Sigmoid colon (tissue), 7 donors: ENCODE measurements around the gene APOBEC3F. TPM values are rescaled to one million over a fixed set of nuclear protein-coding genes. Genes with fewer than 3 reads are reported as not detected.
"Not testable (repeated sequence)": the region's sequence is repeated elsewhere in the genome, so short reads cannot be mapped to it uniquely, and the experiment has no call there.

ENCODE experiments used
- DNase-seq: peaks from one replicate; pipeline ENCODE4 v3.0.0-alpha.2; 2019
- H3K27ac ChIP-seq, 4 donors: fragments of 200-600 bp; sonication (generic); one replicate each; pipeline ENCODE4 v1.5.1; 2016 to 2019; ENCODE audit warnings: mild to moderate bottlenecking in 1 of 4
- H3K27me3 ChIP-seq, 3 donors: fragments of 200-600 bp; sonication (generic); one replicate each; pipeline ENCODE4 v1.5.1; 2019; ENCODE audit warnings: mild to moderate bottlenecking in 1 of 3
- H3K36me3 ChIP-seq, 4 donors: fragments of 200-600 bp; sonication (generic); one replicate each; pipeline ENCODE4 v1.5.1; 2016 to 2019
- H3K4me1 ChIP-seq, 4 donors: fragments of 200-600 bp; sonication (generic); one replicate each; pipeline ENCODE4 v1.5.1; 2017 to 2019
- H3K4me3 ChIP-seq, 4 donors: fragments of 200-600 bp; sonication (generic); one replicate each; pipeline ENCODE4 v1.5.1; 2017 to 2019; ENCODE audit warnings: mild to moderate bottlenecking in 2 of 4, moderate library complexity in 1 of 4
- H3K9me3 ChIP-seq, 4 donors: fragments of 200-600 bp in 3 of 4; sonication (generic) in 3 of 4; one replicate each; pipeline versions ENCODE4 v1.5.1 to v1.6.1; 2013 to 2019
- EP300 ChIP-seq, 4 donors: sonication (generic); formaldehyde crosslinking; IDR thresholded peaks; one replicate each; pipeline ENCODE4 v1.6.1; 2017; ENCODE audit warnings: antibody characterized with exemption in 4 of 4
- POLR2A ChIP-seq, 2 donors: fragments of 450-650 bp; IDR thresholded peaks; one replicate each; pipeline ENCODE4 v1.6.1; 2016; ENCODE audit warnings: antibody characterized with exemption in 2 of 2, mild to moderate bottlenecking in 2 of 2, moderate library complexity in 2 of 2
- POLR2AphosphoS5 ChIP-seq, 4 donors: sonication (generic); formaldehyde crosslinking; IDR thresholded peaks; one replicate each; pipeline ENCODE4 v1.6.1; 2017; ENCODE audit warnings: antibody characterized with exemption in 4 of 4
- WGBS, 2 donors: extraction: QIAGEN DNeasy Blood & Tissue Kit; methylation state at CpG; one replicate each; pipeline ENCODE4 v1.1.7; 2013; 5-methylcytosine and 5-hydroxymethylcytosine counted together
- intact Hi-C: fragments of 100-400 bp; cut with DNase I; formaldehyde crosslinking; loops from one replicate; pipeline ENCODE4 v1.15.1; 2023
- polyA plus RNA-seq, 3 donors: library from polyadenylated mRNA; stranded (reverse); fragments of 200-250 nt; gene quantifications; one replicate each; pipeline ENCODE4 v1.2.3, GENCODE V29; 2013
- total RNA-seq, 4 donors: library from RNA; depleted of rRNA; stranded (reverse); fragments of >200 nt; gene quantifications; one replicate each; pipeline ENCODE4 v1.1.0, GENCODE V29; 2016
- TF ChIP-seq, protein P1 (sequence below), 4 experiments: fragments of 450-650 bp in 3 of 4; fragments of 200-600 bp in 1 of 4; IDR thresholded peaks; one replicate each; pipeline ENCODE4 v1.5.1; 2016 to 2019; ENCODE audit warnings: antibody characterized with exemption in 4 of 4, mild to moderate bottlenecking in 3 of 4, moderate library complexity in 2 of 4
- donor health status: healthy with polysubstance abuse.
- donor health status: Bipolar disorder and iron deficiency.
- donor health status: healthy.

Gene APOBEC3F
- total and polyA plus RNA-seq, 7 donors, result 1.2 to 10.2 (median 4.6) TPM

GRCh38 chr22:39007177-39007576, 33.5 kb upstream of the APOBEC3F start:
- intact Hi-C loops, result loop anchor here (5.0 kb wide), 1 partner anchor 115 kb away; no protein-coding TSS in a partner anchor
- Histone ChIP-seq H3K27me3 (no peaks in the 10 kb centered on the region), H3K4me3 (no peak overlapping the region), H3K27ac (no peak overlapping the region), H3K9me3 (no peaks in the 10 kb centered on the region), H3K4me1 (peaks cover 0 to 8% (median 2%) of the 10 kb centered on the region in 4 donors), H3K36me3 (no peaks in the 10 kb centered on the region)
- TF ChIP-seq, protein P1, sequence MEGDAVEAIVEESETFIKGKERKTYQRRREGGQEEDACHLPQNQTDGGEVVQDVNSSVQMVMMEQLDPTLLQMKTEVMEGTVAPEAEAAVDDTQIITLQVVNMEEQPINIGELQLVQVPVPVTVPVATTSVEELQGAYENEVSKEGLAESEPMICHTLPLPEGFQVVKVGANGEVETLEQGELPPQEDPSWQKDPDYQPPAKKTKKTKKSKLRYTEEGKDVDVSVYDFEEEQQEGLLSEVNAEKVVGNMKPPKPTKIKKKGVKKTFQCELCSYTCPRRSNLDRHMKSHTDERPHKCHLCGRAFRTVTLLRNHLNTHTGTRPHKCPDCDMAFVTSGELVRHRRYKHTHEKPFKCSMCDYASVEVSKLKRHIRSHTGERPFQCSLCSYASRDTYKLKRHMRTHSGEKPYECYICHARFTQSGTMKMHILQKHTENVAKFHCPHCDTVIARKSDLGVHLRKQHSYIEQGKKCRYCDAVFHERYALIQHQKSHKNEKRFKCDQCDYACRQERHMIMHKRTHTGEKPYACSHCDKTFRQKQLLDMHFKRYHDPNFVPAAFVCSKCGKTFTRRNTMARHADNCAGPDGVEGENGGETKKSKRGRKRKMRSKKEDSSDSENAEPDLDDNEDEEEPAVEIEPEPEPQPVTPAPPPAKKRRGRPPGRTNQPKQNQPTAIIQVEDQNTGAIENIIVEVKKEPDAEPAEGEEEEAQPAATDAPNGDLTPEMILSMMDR (IDR thresholded peaks at IDR 0.05), result no peak
- no peak for TF ChIP-seq POLR2AphosphoS5 (IDR thresholded peaks at IDR 0.05)
- no peak for TF ChIP-seq POLR2A (IDR thresholded peaks at IDR 0.05)
- no peak for TF ChIP-seq EP300 (IDR thresholded peaks at IDR 0.05)
- 96 to 97% methylated on average over 5 of the region's 5 CpGs for WGBS, 2 donors
- DNase-seq, result no peak

DNA sequence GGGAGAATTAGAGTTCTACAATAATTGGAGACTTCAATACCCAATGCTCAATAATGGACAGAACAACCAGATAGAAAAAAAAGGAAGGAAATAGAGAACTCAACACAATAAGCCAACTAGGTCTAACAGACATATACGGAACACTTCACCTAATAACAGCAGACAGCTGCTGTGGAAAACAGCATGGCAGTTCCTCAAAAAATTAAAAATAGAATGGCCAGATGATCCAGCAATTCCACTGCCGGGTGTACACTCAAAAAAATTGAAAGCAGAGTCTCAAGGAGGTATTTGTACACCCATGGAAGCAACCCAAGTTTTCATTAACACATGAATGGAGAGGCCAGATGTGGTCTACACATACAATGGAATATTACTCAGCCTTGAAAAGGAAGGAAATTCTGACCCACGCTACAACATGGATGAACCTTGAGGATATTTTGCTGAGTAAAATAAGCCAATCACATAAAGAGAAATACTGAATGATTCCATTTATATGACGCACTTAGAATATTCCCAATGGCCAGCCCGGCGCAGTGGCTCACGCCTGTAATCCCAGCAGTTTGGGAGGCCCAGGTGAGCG, 32.3 kb upstream of the APOBEC3F start:
- WGBS, 2 donors, result 85 to 89% methylated on average over 8 of the region's 8 CpGs
- not testable (repeated sequence) for H3K36me3 ChIP-seq, H3K27me3 ChIP-seq, H3K9me3 ChIP-seq, H3K4me3 ChIP-seq, H3K27ac ChIP-seq, H3K4me1 ChIP-seq, DNase-seq
- intact Hi-C loops, result loop anchor here (5.0 kb wide), 1 partner anchor 114 kb away; no protein-coding TSS in a partner anchor

DNA sequence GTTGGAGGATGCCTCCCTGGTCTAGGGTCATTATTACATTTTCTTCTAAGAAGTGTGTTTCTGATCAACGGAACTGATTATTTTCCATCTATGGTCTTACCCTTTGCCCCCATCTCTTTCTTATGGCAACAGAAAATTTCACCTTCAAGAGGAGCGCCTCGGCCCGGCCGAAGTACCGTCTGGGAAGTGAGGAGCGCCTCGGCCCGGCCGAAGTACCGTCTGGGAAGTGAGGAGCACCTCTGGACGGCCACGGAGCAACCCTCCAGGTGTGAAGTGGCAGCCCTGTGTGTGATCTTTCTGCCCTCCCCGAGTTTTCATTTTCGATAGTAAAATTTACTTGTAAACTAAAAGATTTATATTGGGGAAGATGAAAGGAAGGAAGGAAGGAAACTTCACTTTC, 29.7 kb upstream of the APOBEC3F start:
- no peak for DNase-seq
- WGBS, 2 donors, result 81 to 86% methylated on average over 15 of the region's 15 CpGs
- intact Hi-C loops, result loop anchor here (5.0 kb wide), 1 partner anchor 306 kb away; the partner anchor contains the start of gene RPL3
- no peak overlapping the region for H3K4me3 ChIP-seq
- no peaks in the 10 kb centered on the region for H3K9me3 ChIP-seq
- TF ChIP-seq POLR2AphosphoS5 (IDR thresholded peaks at IDR 0.05) (no peak), POLR2A (IDR thresholded peaks at IDR 0.05) (no peak), EP300 (IDR thresholded peaks at IDR 0.05) (no peak)
- TF ChIP-seq, protein P1 (IDR thresholded peaks at IDR 0.05), result no peak
- peaks cover 0 to 26% (median 19%) of the 10 kb centered on the region in 4 donors for H3K4me1 ChIP-seq
- H3K27ac ChIP-seq, result no peak overlapping the region
- no peaks in the 10 kb centered on the region for H3K27me3 ChIP-seq
- H3K36me3 ChIP-seq, result no peaks in the 10 kb centered on the region

GRCh38 chr22:39012533-39013511, 27.8 kb upstream of the APOBEC3F start:
- Histone ChIP-seq H3K4me3 (no peak overlapping the region), H3K36me3 (no peaks in the 10 kb centered on the region), H3K27ac (peak overlapping the region in 1 of 4 donors; percentile 89), H3K27me3 (no peaks in the 10 kb centered on the region), H3K9me3 (no peaks in the 10 kb centered on the region), H3K4me1 (peaks cover 0 to 26% (median 19%) of the 10 kb centered on the region in 4 donors)
- no peak for DNase-seq
- intact Hi-C loops, result loop anchor here (5.0 kb wide), 1 partner anchor 304 kb away; the partner anchor contains the start of gene RPL3
- 90% methylated on average over 29 of the region's 29 CpGs for WGBS, 2 donors
- no peak for TF ChIP-seq POLR2A (IDR thresholded peaks at IDR 0.05)
- TF ChIP-seq, protein P1 (IDR thresholded peaks at IDR 0.05), result no peak
- TF ChIP-seq POLR2AphosphoS5 (IDR thresholded peaks at IDR 0.05), result no peak
- TF ChIP-seq EP300 (IDR thresholded peaks at IDR 0.05), result no peak

- peak overlapping the region; percentile 80 to 91 (median 88) for H3K27ac ChIP-seq
- DNase-seq, H3K27me3 ChIP-seq, H3K36me3 ChIP-seq, H3K9me3 ChIP-seq: not testable (repeated sequence)
- peak overlapping the region; percentile 37 to 64 (median 58) for H3K4me3 ChIP-seq
- H3K4me1 ChIP-seq, result peaks cover 0 to 26% (median 19%) of the 10 kb centered on the region in 4 donors
- WGBS, 2 donors, result 62 to 80% methylated on average over 6 of the region's 6 CpGs
- intact Hi-C loops, result loop anchor here (5.0 kb wide), 1 partner anchor 304 kb away; the partner anchor contains the start of gene RPL3
These were observed 27.1 kb upstream of the APOBEC3F start for GRCh38 chr22:39013561-39013941.
